ENCODE measurements around the gene GLB1L3. TPM values are rescaled to one million over a fixed set of nuclear protein-coding genes. Genes with fewer than 3 reads are reported as not detected.

The GLB1L3 gene
- total RNA-seq, 1 experiment from 2014 or later = 0.17 TPM

DNA sequence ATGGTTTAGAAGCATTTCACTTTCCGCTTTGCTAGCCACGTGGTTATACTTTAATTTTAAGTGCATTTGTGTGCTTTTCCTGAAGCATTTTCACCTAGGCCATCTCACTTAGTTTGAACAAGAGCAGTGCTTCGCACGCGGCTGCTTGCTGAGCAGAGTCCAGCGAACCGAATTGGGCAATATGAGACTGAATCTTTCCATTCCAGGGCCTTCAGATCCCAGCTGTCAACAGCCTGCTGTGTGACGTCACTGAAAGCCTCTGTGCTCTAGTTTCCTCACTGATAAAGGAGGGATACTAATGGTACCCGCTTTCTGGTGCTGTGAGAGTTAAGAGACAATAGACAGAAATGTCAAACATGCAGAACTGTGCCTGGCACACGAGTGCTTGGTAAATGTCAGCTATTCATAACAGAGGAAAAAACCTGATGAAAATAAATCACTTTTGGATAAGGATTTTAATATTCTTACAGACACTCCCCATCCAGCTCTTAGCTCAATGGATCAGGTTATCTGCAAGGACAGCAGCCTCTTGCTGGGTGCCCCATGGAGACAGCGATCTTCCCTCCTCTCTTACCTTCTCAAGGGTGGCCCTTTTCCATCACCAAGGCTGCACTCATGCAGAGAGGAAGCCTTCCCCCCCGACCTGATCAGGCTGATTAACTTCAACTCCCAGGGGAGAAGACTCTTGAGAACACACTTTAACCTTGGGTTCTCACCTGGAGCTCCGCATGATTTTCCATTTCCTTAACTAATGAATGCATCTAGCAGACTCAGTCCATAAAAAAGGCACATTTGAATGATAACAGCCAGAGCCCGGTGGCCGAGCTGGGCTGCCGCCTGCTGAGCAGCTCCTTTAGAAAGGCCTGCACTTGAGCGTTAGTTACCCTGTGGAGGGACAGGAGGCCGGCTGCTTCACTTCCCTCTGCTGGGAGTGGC lies 3.5 kb upstream of the GLB1L3 start:
- ChIA-PET CTCF (no interaction called here), POLR2A (ENCODE audit: low non-redundant PET) (no interaction called here)
- TF ChIP-seq EZH2 (IDR thresholded peaks at IDR 0.05; ENCODE audit: borderline replicate concordance, low read depth, low read length, poor library complexity, severe bottlenecking) = no peak
- TF ChIP-seq, protein P1, sequence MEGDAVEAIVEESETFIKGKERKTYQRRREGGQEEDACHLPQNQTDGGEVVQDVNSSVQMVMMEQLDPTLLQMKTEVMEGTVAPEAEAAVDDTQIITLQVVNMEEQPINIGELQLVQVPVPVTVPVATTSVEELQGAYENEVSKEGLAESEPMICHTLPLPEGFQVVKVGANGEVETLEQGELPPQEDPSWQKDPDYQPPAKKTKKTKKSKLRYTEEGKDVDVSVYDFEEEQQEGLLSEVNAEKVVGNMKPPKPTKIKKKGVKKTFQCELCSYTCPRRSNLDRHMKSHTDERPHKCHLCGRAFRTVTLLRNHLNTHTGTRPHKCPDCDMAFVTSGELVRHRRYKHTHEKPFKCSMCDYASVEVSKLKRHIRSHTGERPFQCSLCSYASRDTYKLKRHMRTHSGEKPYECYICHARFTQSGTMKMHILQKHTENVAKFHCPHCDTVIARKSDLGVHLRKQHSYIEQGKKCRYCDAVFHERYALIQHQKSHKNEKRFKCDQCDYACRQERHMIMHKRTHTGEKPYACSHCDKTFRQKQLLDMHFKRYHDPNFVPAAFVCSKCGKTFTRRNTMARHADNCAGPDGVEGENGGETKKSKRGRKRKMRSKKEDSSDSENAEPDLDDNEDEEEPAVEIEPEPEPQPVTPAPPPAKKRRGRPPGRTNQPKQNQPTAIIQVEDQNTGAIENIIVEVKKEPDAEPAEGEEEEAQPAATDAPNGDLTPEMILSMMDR (conservative IDR thresholded peaks at IDR 0.05; ENCODE audit: low read depth, low read length) = no peak
- peaks cover 58% of the 10 kb centered on the region for H3K27me3 ChIP-seq (replicated peaks; ENCODE audit: insufficient read depth, low read depth, low read length, poor library complexity)
- intact Hi-C loops (cut with micrococcal nuclease; ENCODE audit: unreplicated experiment) = no loop called here
- DNase-seq (ENCODE audit: low spot score) = no peak
- H3K27ac ChIP-seq (ENCODE audit: low read depth, low read length, poor library complexity, severe bottlenecking) = no peak overlapping the region
- no peaks in the 10 kb centered on the region for H3K36me3 ChIP-seq (ENCODE audit: insufficient read depth, low read length, poor library complexity, severe bottlenecking)
- H3K9me3 ChIP-seq (ENCODE audit: low read depth, low read length, poor library complexity, severe bottlenecking) = no peaks in the 10 kb centered on the region
- no peak overlapping the region for H3K4me3 ChIP-seq (ENCODE audit: low read depth, low read length, poor library complexity, severe bottlenecking)
- H3K4me1 ChIP-seq (ENCODE audit: insufficient read depth, low read length, poor library complexity, severe bottlenecking) = no peaks in the 10 kb centered on the region
- no TSS peak for BruUV-seq (replicated peaks)

DNA sequence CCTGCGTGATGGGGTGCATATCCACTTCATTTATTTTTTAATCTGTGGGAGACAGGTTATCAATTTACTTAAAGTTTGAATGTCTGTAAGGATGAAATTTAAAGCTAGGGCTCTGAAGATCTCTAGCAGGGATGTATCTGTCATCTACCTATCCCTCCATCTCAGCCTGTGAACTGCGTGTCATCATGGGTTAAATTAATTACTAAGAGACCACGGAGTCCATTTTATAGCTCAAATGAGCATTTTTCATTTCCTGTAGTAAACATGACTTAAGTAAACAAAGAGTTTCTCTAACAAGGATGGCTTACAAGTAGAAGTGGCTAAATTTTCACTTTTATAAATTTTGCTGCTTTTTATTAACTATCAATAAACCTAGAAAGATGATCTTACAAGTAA lies 2.9 kb upstream of the GLB1L3 start:
- POLR2A ChIA-PET (ENCODE audit: low non-redundant PET) = no interaction called here
- Histone ChIP-seq H3K4me3 (ENCODE audit: low read depth, low read length, poor library complexity, severe bottlenecking) (no peak overlapping the region), H3K4me1 (ENCODE audit: insufficient read depth, low read length, poor library complexity, severe bottlenecking) (no peaks in the 10 kb centered on the region), H3K27ac (ENCODE audit: low read depth, low read length, poor library complexity, severe bottlenecking) (no peak overlapping the region), H3K36me3 (ENCODE audit: insufficient read depth, low read length, poor library complexity, severe bottlenecking) (no peaks in the 10 kb centered on the region), H3K27me3 (replicated peaks; ENCODE audit: insufficient read depth, low read depth, low read length, poor library complexity) (peaks cover 65% of the 10 kb centered on the region), H3K9me3 (ENCODE audit: low read depth, low read length, poor library complexity, severe bottlenecking) (no peaks in the 10 kb centered on the region)
- no TSS peak for BruUV-seq (replicated peaks)
- intact Hi-C loops (cut with micrococcal nuclease; ENCODE audit: unreplicated experiment) = no loop called here
- TF ChIP-seq, protein P1 (conservative IDR thresholded peaks at IDR 0.05; ENCODE audit: low read depth, low read length) = no peak
- no peak for TF ChIP-seq EZH2 (IDR thresholded peaks at IDR 0.05; ENCODE audit: borderline replicate concordance, low read depth, low read length, poor library complexity, severe bottlenecking)
- CTCF ChIA-PET = no interaction called here
- no peak for DNase-seq (ENCODE audit: low spot score)

DNA sequence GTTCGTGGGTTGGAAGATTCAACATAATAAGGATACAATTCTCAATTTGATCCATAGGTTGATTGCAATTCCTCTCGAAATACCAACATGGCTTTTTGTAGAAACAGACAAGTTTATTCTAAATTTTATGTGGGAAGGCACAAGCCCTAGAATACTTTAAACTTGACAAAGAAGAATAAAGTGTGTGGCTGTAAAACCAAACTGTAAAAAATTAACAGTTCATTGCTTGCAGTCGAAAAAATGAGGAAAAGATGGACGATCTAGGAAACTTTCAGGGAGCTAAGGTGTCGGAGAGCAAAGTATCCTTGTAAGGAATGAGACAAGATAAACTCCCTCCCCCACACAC lies 1.0 kb upstream of the GLB1L3 start:
- ChIA-PET POLR2A (ENCODE audit: low non-redundant PET) (interaction anchor here (0.6 kb wide), 1 partner anchor 12 kb away, joined by 3 read pairs; no protein-coding TSS in a partner anchor), CTCF (interaction anchor here (1.3 kb wide), 1 partner anchor 8 kb away, joined by 3 read pairs; no protein-coding TSS in a partner anchor)
- no peaks in the 10 kb centered on the region for H3K9me3 ChIP-seq (ENCODE audit: low read depth, low read length, poor library complexity, severe bottlenecking)
- peaks cover 84% of the 10 kb centered on the region for H3K27me3 ChIP-seq (replicated peaks; ENCODE audit: insufficient read depth, low read depth, low read length, poor library complexity)
- H3K27ac ChIP-seq (ENCODE audit: low read depth, low read length, poor library complexity, severe bottlenecking) = no peak overlapping the region
- intact Hi-C loops (cut with micrococcal nuclease; ENCODE audit: unreplicated experiment) = no loop called here
- DNase-seq (ENCODE audit: low spot score) = no peak
- no peaks in the 10 kb centered on the region for H3K4me1 ChIP-seq (ENCODE audit: insufficient read depth, low read length, poor library complexity, severe bottlenecking)
- no peak for TF ChIP-seq EZH2 (IDR thresholded peaks at IDR 0.05; ENCODE audit: borderline replicate concordance, low read depth, low read length, poor library complexity, severe bottlenecking)
- TF ChIP-seq, protein P1 (conservative IDR thresholded peaks at IDR 0.05; ENCODE audit: low read depth, low read length) = no peak
- no peaks in the 10 kb centered on the region for H3K36me3 ChIP-seq (ENCODE audit: insufficient read depth, low read length, poor library complexity, severe bottlenecking)
- BruUV-seq (replicated peaks) = no TSS peak
- H3K4me3 ChIP-seq (ENCODE audit: low read depth, low read length, poor library complexity, severe bottlenecking) = no peak overlapping the region
